Naive thymus-derived CD8-positive, alpha-beta T cell (primary cell): ENCODE results near the gene DRAP1. TPM values are rescaled to one million over a fixed set of nuclear protein-coding genes. Genes with fewer than 3 reads are reported as not detected.

Experiments used
- ATAC-seq, 2 donors: fragments of 150-1000 bp; cut with Tn5 transposase in 1 of 2; sonication (Bioruptor Pico), chemical (Tn5 transposase) in 1 of 2; 1 replicate in 1 of 2; 2 replicates in 1 of 2; pipeline ENCODE4 v1.10.0; 2021; ENCODE audit warnings: mild to moderate bottlenecking in 2 of 2, moderate library complexity in 2 of 2
- POLR2A ChIA-PET: fragments of 350-600 bp; sonication (Branson Sonifier 250); formaldehyde crosslinking; loops from one replicate; lab custom pipeline; 2021; ENCODE audit warnings: antibody characterized with exemption; lab: Charles Lee
- DNase-seq, 10 donors: peaks; one replicate each; pipeline versions ENCODE4 v3.0.0 to v3.0.0-alpha.2; 2020 to 2022
- H3K27ac Mint-ChIP-seq, 10 donors: one replicate each; pipeline ENCODE4 v1.8.0; 2020 to 2022; ENCODE audit warnings: mild to moderate bottlenecking in 10 of 10, mixed read lengths in 10 of 10, moderate library complexity in 4 of 10, inconsistent platforms in 1 of 10
- H3K27me3 Mint-ChIP-seq, 5 donors: one replicate each; pipeline ENCODE4 v1.8.0; 2021 to 2022; ENCODE audit warnings: mixed read lengths in 5 of 5
- H3K36me3 Mint-ChIP-seq, 3 donors: one replicate each; pipeline ENCODE4 v1.8.0; 2020 to 2022; ENCODE audit warnings: mixed read lengths in 3 of 3, mild to moderate bottlenecking in 2 of 3, inconsistent platforms in 1 of 3
- H3K4me1 Mint-ChIP-seq, 4 donors: one replicate each; pipeline ENCODE4 v1.8.0; 2021 to 2022; ENCODE audit warnings: mixed read lengths in 4 of 4
- H3K4me3 Mint-ChIP-seq, 10 donors: one replicate each; pipeline ENCODE4 v1.8.0; 2020 to 2022; ENCODE audit warnings: mild to moderate bottlenecking in 10 of 10, mixed read lengths in 10 of 10, moderate library complexity in 6 of 10, inconsistent platforms in 1 of 10
- H3K9me3 Mint-ChIP-seq, 9 donors: one replicate each; pipeline ENCODE4 v1.8.0; 2020 to 2022; ENCODE audit warnings: mixed read lengths in 9 of 9, mild to moderate bottlenecking in 3 of 9, inconsistent platforms in 1 of 9, moderate library complexity in 1 of 9
- polyA plus RNA-seq, 3 donors: library from polyadenylated mRNA; unstranded; fragments of 300-500 nt; fragmentation: Illumina TruSeq; gene quantifications; one replicate each; pipeline ENCODE4 v1.2.3, GENCODE V29; 2021
- total RNA-seq, 8 experiments: library from RNA in 2 of 8; stranded (reverse) in 2 of 8; gene quantifications; one replicate each; pipeline ENCODE4 v1.2.3 and lab custom pipeline; 2021 to 2026

DRAP1 gene, protein sequence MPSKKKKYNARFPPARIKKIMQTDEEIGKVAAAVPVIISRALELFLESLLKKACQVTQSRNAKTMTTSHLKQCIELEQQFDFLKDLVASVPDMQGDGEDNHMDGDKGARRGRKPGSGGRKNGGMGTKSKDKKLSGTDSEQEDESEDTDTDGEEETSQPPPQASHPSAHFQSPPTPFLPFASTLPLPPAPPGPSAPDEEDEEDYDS
- 10 to 100 TPM; 73.1 to 75.8 TPM for total RNA-seq
- polyA plus RNA-seq: 100 to 1,000 TPM; 103 to 112 (median 110) TPM
- 47.3 to 65.7 (median 61.3) reads per million in 6 experiments for total RNA-seq (lab: John Stamatoyannopoulos, UW)

DNA sequence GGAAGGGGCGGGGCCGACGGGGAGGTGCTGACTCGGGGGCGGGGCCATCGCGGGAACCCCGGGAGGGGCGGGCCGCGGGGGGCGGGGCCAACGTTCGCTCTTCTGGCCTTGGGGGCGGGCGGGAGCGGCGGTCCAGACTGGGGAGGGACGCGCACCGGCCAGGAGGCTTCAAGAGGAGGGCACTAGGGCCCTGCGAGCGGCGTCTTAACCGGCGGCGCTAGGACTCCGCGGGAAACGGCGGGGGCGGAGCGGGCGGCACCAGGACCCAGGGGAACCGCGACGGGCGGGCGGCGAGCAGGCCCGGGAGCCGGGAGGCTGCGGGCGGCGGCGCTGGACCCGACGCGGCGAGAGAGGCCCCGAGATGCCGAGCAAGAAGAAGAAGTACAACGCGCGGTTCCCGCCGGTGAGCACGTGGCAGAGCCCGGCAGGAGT lies at the start of gene DRAP1:
TSS of gene DRAP1 (plus strand) at position 286 of the 432 bp plus-strand sequence. CDS start at position 362, 76 bp downstream.
- POLR2A ChIA-PET: interaction anchor here (0.5 to 7.7 kb wide), 14 partner anchors 9 to 256 kb away, joined by 3 to 183 read pairs (median 7); partner anchors contain the start of genes CCDC85B, CFL1, FIBP and FOSL1
- H3K27ac Mint-ChIP-seq: peak within 1 kb of the TSS; percentile 77 to 96 (median 92)
- ATAC-seq (peak; percentile 86 to 92), DNase-seq (peak; percentile 95 to 100 (median 98))
- no peaks in the 10 kb centered on the region for H3K9me3 Mint-ChIP-seq
- H3K36me3 Mint-ChIP-seq: peaks cover 0 to 36% (median 0%) of the 10 kb centered on the region in 3 donors
- H3K27me3 Mint-ChIP-seq: no peaks in the 10 kb centered on the region
- peak within 1 kb of the TSS; percentile 88 to 97 (median 92) for H3K4me3 Mint-ChIP-seq
- peaks cover 19 to 66% (median 49%) of the 10 kb centered on the region in 4 donors for H3K4me1 Mint-ChIP-seq

DNA sequence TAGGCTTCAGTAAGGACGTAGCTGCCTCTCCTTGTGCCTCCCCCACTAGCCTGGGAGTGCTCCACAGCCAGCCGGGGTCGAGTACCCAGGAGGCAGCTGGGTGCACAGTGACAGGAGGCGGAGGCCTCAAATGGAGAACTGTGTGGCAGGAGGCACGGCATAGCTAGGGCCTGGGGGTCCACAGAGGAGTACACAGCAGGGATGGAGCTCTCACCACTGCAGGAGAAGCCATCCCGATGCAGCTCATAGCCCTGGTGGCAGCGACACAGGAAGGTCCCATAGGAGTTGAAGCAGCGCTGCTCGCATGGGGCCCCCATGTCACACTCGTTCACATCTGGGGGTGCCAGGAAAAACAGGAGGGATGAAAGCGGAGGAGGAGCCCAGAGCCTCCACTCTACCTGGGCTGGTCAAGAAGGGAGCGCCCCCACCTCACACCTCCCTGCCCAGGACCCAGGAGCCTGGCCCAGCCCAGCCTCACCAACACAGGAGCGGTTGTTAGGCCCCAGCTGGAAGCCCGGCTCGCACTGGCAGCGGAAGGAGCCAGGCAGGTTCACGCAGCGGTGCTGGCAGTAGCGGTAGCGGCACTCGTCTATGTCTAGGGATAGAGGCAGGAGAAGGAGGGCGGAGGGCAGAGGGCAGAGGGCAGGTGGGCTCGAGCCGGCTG lies 49.5 kb upstream of the DRAP1 start:
- peaks cover 18 to 44% (median 36%) of the 10 kb centered on the region in 4 donors for H3K4me1 Mint-ChIP-seq
- no peaks in the 10 kb centered on the region for H3K27me3 Mint-ChIP-seq
- peak overlapping the region in 5 of 10 donors; percentile 56 to 86 (median 67) for H3K27ac Mint-ChIP-seq
- POLR2A ChIA-PET: interaction anchor here (0.5 to 15.0 kb wide), 4 partner anchors 9 to 105 kb away, joined by 3 to 209 read pairs (median 108); partner anchors contain the start of genes CCDC85B, CFL1, CTSW and FIBP
- H3K36me3 Mint-ChIP-seq: peaks cover 0 to 23% (median 2%) of the 10 kb centered on the region in 3 donors
- DNase-seq (no peak), ATAC-seq (no peak)
- H3K4me3 Mint-ChIP-seq: peak overlapping the region in 1 of 10 donors; percentile 33
- H3K9me3 Mint-ChIP-seq: no peaks in the 10 kb centered on the region

DNA sequence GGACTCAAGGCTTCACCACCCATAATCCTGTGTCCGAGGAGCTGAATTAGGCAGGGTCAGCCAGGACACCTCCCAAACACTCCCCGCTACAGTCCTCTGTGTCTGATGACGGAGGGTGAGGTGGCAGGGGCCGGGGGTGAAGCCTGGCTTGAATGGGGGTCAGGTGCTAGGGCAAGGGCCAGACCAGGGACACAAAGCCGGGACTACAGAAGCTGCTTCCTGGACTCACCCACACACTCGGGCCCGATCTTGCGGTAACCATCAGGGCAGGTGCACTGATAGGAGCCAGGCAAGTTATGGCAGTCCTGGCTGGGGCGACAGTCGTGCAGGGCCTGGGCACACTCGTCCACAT lies 48.9 kb upstream of the DRAP1 start:
- Mint-ChIP-seq H3K4me3 (peak overlapping the region in 5 of 10 donors; percentile 22 to 65 (median 29)), H3K27me3 (no peaks in the 10 kb centered on the region), H3K27ac (peak overlapping the region in 6 of 10 donors; percentile 17 to 86 (median 65)), H3K9me3 (no peaks in the 10 kb centered on the region), H3K36me3 (peaks cover 0 to 18% (median 2%) of the 10 kb centered on the region in 3 donors), H3K4me1 (peaks cover 15 to 44% (median 36%) of the 10 kb centered on the region in 4 donors)
- DNase-seq: no peak
- ATAC-seq: no peak
- POLR2A ChIA-PET: interaction anchor here (4.5 to 15.0 kb wide), 3 partner anchors 10 to 19 kb away, joined by 29 to 209 read pairs (median 187); partner anchors contain the start of genes CCDC85B, CFL1, CTSW and FIBP

DNA sequence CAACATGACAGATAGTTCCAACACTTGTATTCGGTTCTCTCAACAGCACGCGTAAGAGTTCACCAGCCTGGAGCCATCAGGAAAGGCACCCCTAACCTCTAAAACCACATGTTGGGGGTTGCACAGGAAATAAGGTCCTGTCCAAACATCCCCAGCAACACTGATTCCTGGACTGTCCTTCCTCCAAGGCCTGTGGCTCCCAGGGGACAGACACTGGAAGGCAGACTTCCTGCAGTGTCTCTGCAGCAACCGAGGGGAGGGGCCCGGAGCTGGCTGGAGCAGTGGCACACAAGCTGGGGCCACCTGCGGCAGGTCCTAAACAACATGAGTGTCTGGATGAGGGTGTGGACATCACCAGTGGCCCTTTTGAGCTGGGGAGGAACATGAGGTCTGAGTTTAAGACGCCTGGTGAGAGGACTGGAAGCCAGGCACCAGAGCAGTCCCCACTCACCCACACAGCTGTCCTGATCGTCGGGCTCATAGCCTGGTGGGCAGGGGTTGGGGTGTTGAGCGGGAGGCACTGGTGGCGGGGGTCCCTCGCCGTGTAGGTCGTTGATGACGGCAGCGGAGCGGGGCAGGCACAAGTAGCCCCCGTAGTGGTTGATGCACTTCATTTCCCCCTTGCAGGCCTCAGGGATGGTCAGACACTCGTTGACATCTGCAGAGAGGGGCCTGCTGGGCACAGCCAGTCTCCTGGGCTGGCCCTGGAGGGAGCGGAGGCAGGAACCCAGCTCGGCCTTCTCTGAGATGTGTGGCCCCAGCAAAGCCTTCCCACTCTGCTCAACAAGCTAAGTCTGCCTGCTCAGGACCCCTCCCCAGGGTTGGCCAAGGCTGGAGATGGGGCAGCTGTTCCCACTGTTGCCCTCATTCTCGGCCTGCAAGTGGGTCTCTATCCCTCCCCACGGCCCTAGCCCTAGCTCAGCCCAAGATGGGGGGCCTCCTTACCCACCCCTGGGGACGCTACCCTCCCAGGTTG lies 48.2 kb upstream of the DRAP1 start:
- Mint-ChIP-seq H3K9me3 (no peaks in the 10 kb centered on the region), H3K36me3 (peaks cover 0 to 12% (median 2%) of the 10 kb centered on the region in 3 donors), H3K27me3 (no peaks in the 10 kb centered on the region), H3K4me3 (peak overlapping the region in 7 of 10 donors; percentile 29 to 65 (median 54)), H3K4me1 (peaks cover 15 to 44% (median 36%) of the 10 kb centered on the region in 4 donors), H3K27ac (peak overlapping the region in 9 of 10 donors; percentile 33 to 86 (median 56))
- POLR2A ChIA-PET: interaction anchor here (1.0 to 15.0 kb wide), 5 partner anchors 9 to 333 kb away, joined by 5 to 209 read pairs (median 29); partner anchors contain the start of genes CCDC85B, CFL1, CTSW and FIBP
- no peak for DNase-seq
- no peak for ATAC-seq

DNA sequence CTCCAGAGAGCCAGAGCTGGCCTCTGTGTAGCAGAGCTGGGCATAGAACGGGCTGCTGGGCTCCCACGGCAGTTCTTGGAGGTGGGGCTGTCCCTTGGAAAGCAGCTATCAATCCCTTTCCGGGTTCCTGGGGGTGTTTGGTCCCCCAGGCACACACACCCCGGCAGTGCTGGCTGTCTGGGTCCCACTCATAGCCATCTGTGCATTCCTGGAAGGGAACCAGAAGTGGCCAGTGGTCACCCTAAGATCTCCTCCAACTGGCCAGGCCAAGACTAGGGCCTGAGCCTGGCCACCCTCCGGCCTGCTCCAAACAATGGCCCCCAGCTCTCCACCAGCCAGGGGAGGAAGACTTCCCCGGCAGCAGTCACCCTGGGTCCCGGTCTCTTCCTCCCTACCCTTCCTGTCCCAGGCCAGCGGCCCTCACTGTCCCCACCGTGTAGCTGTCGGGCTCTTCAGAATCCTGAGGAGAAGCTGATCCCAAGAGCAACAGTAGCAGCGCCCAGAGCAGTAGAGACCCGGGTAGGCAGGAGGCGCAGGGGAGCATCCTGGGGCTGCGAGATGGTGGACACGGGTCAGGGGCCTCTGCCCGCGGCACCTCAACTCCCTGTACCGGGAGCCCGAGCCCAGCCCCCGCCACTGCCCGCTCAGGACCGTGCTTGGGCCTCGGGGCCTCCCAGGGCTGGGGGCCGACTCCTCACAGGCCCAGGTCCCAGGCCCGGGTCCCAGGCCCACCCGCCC lies 47.2 kb upstream of the DRAP1 start:
- Mint-ChIP-seq H3K27ac (peak overlapping the region in 4 of 10 donors; percentile 10 to 87 (median 54)), H3K27me3 (no peaks in the 10 kb centered on the region), H3K36me3 (peaks cover 0 to 5% (median 0%) of the 10 kb centered on the region in 3 donors), H3K9me3 (no peaks in the 10 kb centered on the region), H3K4me3 (peak overlapping the region in 8 of 10 donors; percentile 14 to 62 (median 40)), H3K4me1 (peaks cover 15 to 50% (median 38%) of the 10 kb centered on the region in 4 donors)
- DNase-seq (no peak), ATAC-seq (no peak)
- POLR2A ChIA-PET: interaction anchor here (1.0 to 15.0 kb wide), 5 partner anchors 8 to 334 kb away, joined by 5 to 209 read pairs (median 29); partner anchors contain the start of genes CCDC85B, CFL1, CTSW and FIBP

DNA sequence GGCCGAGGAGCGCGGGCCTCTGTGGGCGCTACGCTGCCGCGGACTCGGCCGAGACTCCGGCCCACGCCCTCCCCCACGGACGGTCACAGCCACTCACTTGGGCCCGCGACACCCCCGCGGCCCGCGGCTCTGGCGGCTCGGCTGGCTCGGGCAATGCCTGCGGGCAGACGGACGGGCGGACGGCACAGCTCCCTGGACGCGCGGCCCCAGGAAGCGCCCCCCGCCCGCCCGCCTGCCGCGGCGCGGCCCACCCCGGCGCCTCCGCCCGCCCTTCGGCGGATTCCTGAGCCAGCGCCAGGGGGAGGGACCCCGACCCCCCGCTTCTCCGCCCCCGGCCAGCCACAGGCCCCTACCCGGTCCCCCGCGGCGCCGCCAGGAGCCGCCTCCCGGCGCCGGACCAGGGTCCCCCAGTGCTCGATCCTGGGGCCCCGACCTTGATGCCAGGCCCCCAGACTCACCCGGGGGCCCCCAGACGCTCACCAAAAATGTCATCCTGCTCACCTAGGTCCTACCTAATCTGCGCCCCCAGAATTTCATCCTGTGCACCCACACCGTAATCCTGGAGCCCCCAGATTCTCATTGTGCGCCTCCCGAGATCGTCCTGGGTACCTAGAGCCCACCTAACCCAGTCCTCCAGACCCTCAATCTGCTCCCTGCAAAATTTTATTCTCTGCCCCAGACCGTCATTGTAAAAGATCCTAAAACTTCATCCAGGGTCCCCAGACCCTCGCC lies 46.5 kb upstream of the DRAP1 start, which contains the start of gene EFEMP2:
TSS of gene EFEMP2 (minus strand) at position 215 of the 732 bp plus-strand sequence. CDS start 446 bp downstream, outside the sequence.
- H3K27ac Mint-ChIP-seq: peak within 1 kb of the TSS; percentile 83 to 97 (median 94)
- no peaks in the 10 kb centered on the region for H3K9me3 Mint-ChIP-seq
- ATAC-seq: peak; percentile 4 to 16
- no peaks in the 10 kb centered on the region for H3K36me3 Mint-ChIP-seq
- no peaks in the 10 kb centered on the region for H3K27me3 Mint-ChIP-seq
- H3K4me1 Mint-ChIP-seq: peaks cover 19 to 56% (median 39%) of the 10 kb centered on the region in 4 donors
- DNase-seq: peak in 1 of 10 donors; percentile 8
- H3K4me3 Mint-ChIP-seq: peak within 1 kb of the TSS; percentile 82 to 94 (median 90)
- POLR2A ChIA-PET: interaction anchor here (1.1 to 15.0 kb wide), 4 partner anchors 12 to 162 kb away, joined by 4 to 209 read pairs (median 100); partner anchors contain the start of genes CCDC85B, CFL1, FIBP and MUS81

DNA sequence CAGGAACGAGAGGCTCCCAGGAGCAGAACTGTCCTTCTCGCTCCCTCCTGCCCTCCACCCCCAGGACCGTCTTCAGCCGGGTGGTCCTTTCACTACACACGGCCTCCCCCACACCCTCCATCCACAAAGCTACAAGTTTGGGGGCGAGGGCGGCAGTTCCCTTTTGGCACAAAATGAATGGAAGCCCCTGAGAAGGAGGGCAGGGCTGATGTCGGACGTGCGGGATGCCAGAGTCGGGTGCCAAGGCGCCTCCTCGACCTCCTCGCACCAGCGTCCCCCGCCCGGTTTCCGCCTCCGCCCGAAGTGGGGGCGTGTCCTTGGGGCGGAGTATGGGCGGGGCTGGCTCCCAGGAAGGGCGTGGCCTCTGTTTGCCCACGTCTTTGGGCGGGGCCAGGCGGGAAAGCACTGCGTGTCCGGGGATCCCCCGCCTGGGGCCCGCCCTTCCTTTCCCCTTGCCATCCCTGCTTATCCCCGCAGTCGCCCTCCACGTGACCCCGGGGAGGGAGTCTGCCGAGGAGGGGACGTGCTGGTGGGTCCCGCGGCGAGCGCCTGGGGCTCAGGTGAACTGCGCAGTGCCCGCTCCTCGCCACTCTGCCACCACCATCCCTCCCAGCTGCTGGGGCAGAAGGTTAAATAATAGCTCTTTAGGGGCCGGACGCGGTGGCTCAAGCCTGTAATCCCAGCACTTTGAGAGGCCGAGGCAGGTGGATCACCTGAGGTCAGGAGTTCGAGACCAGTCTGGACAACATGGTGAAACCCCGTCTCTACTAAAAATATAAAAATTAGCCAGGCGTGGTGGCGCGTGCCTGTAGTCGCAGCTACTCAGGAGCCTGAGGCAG lies 45.7 kb upstream of the DRAP1 start:
- H3K27ac Mint-ChIP-seq: peak overlapping the region; percentile 83 to 97 (median 94)
- H3K9me3 Mint-ChIP-seq: no peaks in the 10 kb centered on the region
- H3K4me3 Mint-ChIP-seq: peak overlapping the region; percentile 82 to 94 (median 90)
- DNase-seq (peak; percentile 90 to 100 (median 97)), ATAC-seq (peak; percentile 83 to 92)
- H3K4me1 Mint-ChIP-seq: peaks cover 21 to 59% (median 45%) of the 10 kb centered on the region in 4 donors
- H3K27me3 Mint-ChIP-seq: no peaks in the 10 kb centered on the region
- POLR2A ChIA-PET: interaction anchor here (0.5 to 15.0 kb wide), 9 partner anchors 8 to 320 kb away, joined by 3 to 209 read pairs (median 4); partner anchors contain the start of genes CCDC85B, CFL1, FIBP and MUS81
- H3K36me3 Mint-ChIP-seq: no peaks in the 10 kb centered on the region

DNA sequence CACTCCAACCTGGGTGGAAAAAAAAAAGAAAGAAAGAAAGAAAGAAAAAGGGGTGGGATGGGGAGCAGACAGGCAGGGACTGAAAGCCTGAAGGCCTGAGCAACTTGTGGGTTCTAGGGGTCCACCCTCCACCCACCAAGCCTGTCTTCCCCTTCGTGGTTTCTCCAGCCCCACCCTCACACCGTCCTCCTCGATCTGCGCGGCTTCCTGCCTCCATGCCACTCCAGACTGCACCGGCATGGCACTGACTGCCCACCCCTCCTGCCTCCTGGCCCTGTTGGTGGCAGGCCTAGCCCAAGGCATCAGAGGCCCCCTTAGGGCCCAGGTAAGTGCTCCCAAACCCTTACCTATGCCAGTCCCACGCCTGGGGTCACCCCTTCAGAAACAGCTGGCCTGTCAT lies 39.6 kb upstream of the DRAP1 start, which contains the start of gene CTSW:
TSS of gene CTSW (plus strand) at position 221 of the 400 bp plus-strand sequence. CDS start at position 239, 18 bp downstream.
- H3K9me3 Mint-ChIP-seq: no peaks in the 10 kb centered on the region
- DNase-seq (peak in 7 of 10 donors; percentile 22 to 74 (median 47)), ATAC-seq (peak; percentile 80 to 82)
- H3K36me3 Mint-ChIP-seq: peaks cover 0 to 18% (median 2%) of the 10 kb centered on the region in 3 donors
- peak within 1 kb of the TSS; percentile 80 to 89 (median 84) for H3K4me3 Mint-ChIP-seq
- H3K4me1 Mint-ChIP-seq: peaks cover 19 to 75% (median 57%) of the 10 kb centered on the region in 4 donors
- POLR2A ChIA-PET: interaction anchor here (0.6 to 16.8 kb wide), 6 partner anchors 10 to 167 kb away, joined by 3 to 405 read pairs (median 18); partner anchors contain the start of genes CCDC85B, CFL1, FIBP and KAT5
- peak within 1 kb of the TSS; percentile 87 to 95 (median 92) for H3K27ac Mint-ChIP-seq
- H3K27me3 Mint-ChIP-seq: no peaks in the 10 kb centered on the region

DNA sequence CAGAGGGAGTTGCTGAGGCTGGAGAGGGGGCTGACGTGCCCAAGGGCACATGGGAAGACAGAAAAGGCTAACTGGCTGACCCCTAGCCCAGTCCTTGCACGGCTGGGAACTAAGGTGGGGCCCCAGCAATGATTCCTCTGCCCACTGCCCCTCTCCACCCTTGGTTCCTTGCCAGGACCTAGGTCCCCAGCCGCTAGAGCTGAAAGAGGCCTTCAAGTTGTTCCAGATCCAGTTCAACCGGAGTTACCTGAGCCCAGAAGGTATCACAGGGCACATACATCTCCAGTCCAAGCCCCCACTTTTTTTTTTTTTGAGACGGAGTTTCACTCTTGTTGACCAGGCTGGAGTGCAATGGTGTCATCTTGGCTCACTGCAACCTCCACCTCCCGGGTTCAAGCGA lies 39.2 kb upstream of the DRAP1 start:
- Mint-ChIP-seq H3K4me1 (peaks cover 21 to 79% (median 61%) of the 10 kb centered on the region in 4 donors), H3K9me3 (no peaks in the 10 kb centered on the region)

More for the DNA sequence above, 39.2 kb upstream of the DRAP1 start:
- Mint-ChIP-seq H3K36me3 (peaks cover 0 to 20% (median 2%) of the 10 kb centered on the region in 3 donors), H3K27me3 (no peaks in the 10 kb centered on the region), H3K27ac (peak overlapping the region; percentile 87 to 95 (median 92)), H3K4me3 (peak overlapping the region; percentile 80 to 89 (median 84))
- no peak for ATAC-seq
- POLR2A ChIA-PET: interaction anchor here (0.6 to 16.8 kb wide), 6 partner anchors 10 to 168 kb away, joined by 4 to 405 read pairs (median 18); partner anchors contain the start of genes CCDC85B, CFL1, FIBP and KAT5
- DNase-seq: no peak
